DMS53 treated with DMSO at 0.1 percent for 48 hours (cell line): ENCODE data around the gene ARRB1.
A peak's percentile ranks its signal among the peaks of the same experiment; 100 is the strongest.

Source experiments
- DNase-seq: peaks from one replicate; lab custom pipeline; 2025; ENCODE audit not compliant: unreplicated experiment; lab: John Stamatoyannopoulos, UW

ARRB1 gene

GRCh38 chr11:75302371-75302770, 49.1 kb downstream of the ARRB1 start:
- peak; percentile 63 for DNase-seq

- peak; percentile 100 for DNase-seq
These were observed 49.7 kb downstream of the ARRB1 start for GRCh38 chr11:75301601-75302345.

GRCh38 chr11:75301131-75301530, 50.3 kb downstream of the ARRB1 start:
- peak; percentile 94 for DNase-seq

GRCh38 chr11:75298976-75299260, 52.5 kb downstream of the ARRB1 start:
- no peak for DNase-seq

- DNase-seq, result peak; percentile 99
These were observed 53.1 kb downstream of the ARRB1 start for GRCh38 chr11:75298191-75298975.

GRCh38 chr11:75293903-75294302, 57.6 kb downstream of the ARRB1 start:
- DNase-seq, result no peak

GRCh38 chr11:75292943-75293342, 58.5 kb downstream of the ARRB1 start:
- no peak for DNase-seq

GRCh38 chr11:75291741-75292140, 59.7 kb downstream of the ARRB1 start:
- no peak for DNase-seq

GRCh38 chr11:75289919-75290318, 61.5 kb downstream of the ARRB1 start:
- DNase-seq, result no peak

GRCh38 chr11:75289511-75289760, 62.0 kb downstream of the ARRB1 start:
- DNase-seq, result no peak

GRCh38 chr11:75287579-75287978, 63.9 kb downstream of the ARRB1 start:
- DNase-seq, result no peak

- DNase-seq, result no peak
These were observed 64.5 kb downstream of the ARRB1 start for GRCh38 chr11:75286826-75287465.

- DNase-seq, result no peak
These were observed 65.6 kb downstream of the ARRB1 start for GRCh38 chr11:75285776-75286360.

GRCh38 chr11:75283391-75283931, 68.0 kb downstream of the ARRB1 start:
- no peak for DNase-seq

GRCh38 chr11:75281469-75282095, 69.9 kb downstream of the ARRB1 start:
- no peak for DNase-seq

- DNase-seq, result no peak
These were observed 70.5 kb downstream of the ARRB1 start for GRCh38 chr11:75280770-75281468.

GRCh38 chr11:75280227-75280701, 71.2 kb downstream of the ARRB1 start:
- DNase-seq, result peak; percentile 95

GRCh38 chr11:75279273-75279672, 72.2 kb downstream of the ARRB1 start:
- no peak for DNase-seq

- DNase-seq, result no peak
These were observed 73.3 kb downstream of the ARRB1 start for GRCh38 chr11:75277991-75278790.
